Neural cell (in vitro differentiated cells): ENCODE measurements around the gene PES1. TPM values are rescaled to one million over a fixed set of nuclear protein-coding genes. Genes with fewer than 3 reads are reported as not detected.

Experiments
- H2AFZ ChIP-seq: fragments of 200-600, 300-800 bp; sonication (generic), shearing (Covaris generic); 2 replicates; pipeline ENCODE4 v1.6.0; 2014; ENCODE audit warnings: low read depth, mild to moderate bottlenecking, antibody characterized with exemption, low read length, moderate library complexity
- H3F3A ChIP-seq: fragments of 200-600 bp; shearing (Covaris generic); 2 replicates; pipeline ENCODE4 v1.6.1; 2016; ENCODE audit warnings: mild to moderate bottlenecking, moderate library complexity, mixed read lengths, antibody characterized with exemption, low read length; ENCODE audit not compliant: insufficient read depth, poor library complexity, severe bottlenecking
- H3K27ac ChIP-seq: fragments of 200-600, 300-800 bp; sonication (generic), shearing (Covaris generic); 2 replicates; pipeline ENCODE4 v1.5.1; 2014; ENCODE audit warnings: mild to moderate bottlenecking, low read length, moderate library complexity
- H3K27me3 ChIP-seq: fragments of 300-800, 200-600 bp; sonication (generic), shearing (Covaris generic); 2 replicates; pipeline ENCODE4 v1.6.0; 2014; ENCODE audit warnings: mild to moderate bottlenecking, low read depth, low read length, moderate library complexity; ENCODE audit not compliant: insufficient read depth
- H3K36me3 ChIP-seq: fragments of 300-800, 200-600 bp; sonication (generic), shearing (Covaris generic); 2 replicates; pipeline ENCODE4 v1.5.1; 2014; ENCODE audit warnings: mild to moderate bottlenecking, antibody characterized with exemption, low read length, moderate library complexity; ENCODE audit not compliant: insufficient read depth
- H3K4me2 ChIP-seq: fragments of 300-800, 200-600 bp; sonication (generic), shearing (Covaris generic); 2 replicates; pipeline ENCODE4 v1.6.0; 2014; ENCODE audit warnings: mild to moderate bottlenecking, low read length
- H3K4me3 ChIP-seq: fragments of 300-800, 200-600 bp; sonication (generic), shearing (Covaris generic); 2 replicates; pipeline ENCODE4 v1.5.1; 2014; ENCODE audit warnings: mild to moderate bottlenecking, low read length, moderate library complexity
- H3K79me2 ChIP-seq: fragments of 200-600 bp; shearing (Covaris generic); replicated peaks from 2 replicates; pipeline ENCODE4 v1.6.0; 2014; ENCODE audit warnings: mild to moderate bottlenecking, low read length, moderate library complexity; ENCODE audit not compliant: insufficient read depth
- H3K9ac ChIP-seq: fragments of 300-800, 200-600 bp; sonication (generic), shearing (Covaris generic); 2 replicates; pipeline ENCODE4 v1.6.1; 2016; ENCODE audit warnings: mild to moderate bottlenecking, low read length, mixed read lengths
- H3K9me2 ChIP-seq: fragments of 200-600 bp; shearing (Covaris generic); 2 replicates; pipeline ENCODE4 v1.6.1; 2016; ENCODE audit warnings: mild to moderate bottlenecking, low read length, mixed read lengths; ENCODE audit not compliant: insufficient read depth
- H3K9me3 ChIP-seq: fragments of 200-600, 300-800 bp; sonication (generic), shearing (Covaris generic); 2 replicates; pipeline ENCODE4 v1.6.1; 2016; ENCODE audit warnings: mild to moderate bottlenecking, mixed run types, low read length, moderate library complexity, mixed read lengths
- H4K20me1 ChIP-seq: fragments of 200-600 bp; shearing (Covaris generic); 2 replicates; pipeline ENCODE4 v1.6.1; 2016; ENCODE audit warnings: mild to moderate bottlenecking, mixed run types; ENCODE audit not compliant: insufficient read depth
- EP300 ChIP-seq: fragments of 450-650 bp; conservative IDR thresholded peaks from 2 replicates; pipeline ENCODE4 v1.6.1; 2014; ENCODE audit warnings: antibody characterized with exemption, mild to moderate bottlenecking, moderate library complexity; ENCODE audit not compliant: poor library complexity, severe bottlenecking
- EZH2 ChIP-seq: fragments of 200-600, 300-800 bp; shearing (Covaris generic), sonication (generic); IDR thresholded peaks from 2 replicates; pipeline ENCODE4 v1.6.1; 2014; ENCODE audit warnings: antibody characterized with exemption, low read length, borderline replicate concordance, mild to moderate bottlenecking; ENCODE audit not compliant: insufficient read depth, poor library complexity, severe bottlenecking
- MXI1 ChIP-seq: fragments of 450-650 bp; conservative IDR thresholded peaks from 2 replicates; pipeline ENCODE4 v1.6.1; 2014; ENCODE audit warnings: antibody characterized with exemption, mild to moderate bottlenecking; ENCODE audit not compliant: poor library complexity, severe bottlenecking
- POLR2AphosphoS5 ChIP-seq: IDR thresholded peaks from 2 replicates; pipeline ENCODE4 v1.6.1; 2012
- RAD21 ChIP-seq: fragments of 450-650 bp; conservative IDR thresholded peaks from 2 replicates; pipeline ENCODE4 v1.6.1; 2014; ENCODE audit warnings: antibody characterized with exemption, mild to moderate bottlenecking, moderate library complexity
- SMC3 ChIP-seq: fragments of 450-650 bp; conservative IDR thresholded peaks from 2 replicates; pipeline ENCODE4 v1.6.1; 2014; ENCODE audit warnings: antibody characterized with exemption, mild to moderate bottlenecking, moderate library complexity; ENCODE audit not compliant: poor library complexity
- TAF1 ChIP-seq: IDR thresholded peaks from 2 replicates; pipeline ENCODE4 v1.6.1; 2012; ENCODE audit warnings: low read depth
- polyA plus RNA-seq: library from polyadenylated mRNA; depleted of rRNA; stranded (reverse); fragments of >200 nt; gene quantifications from 2 replicates; pipeline ENCODE4 v1.2.3, GENCODE V29; 2014
- TF ChIP-seq, protein P1 (sequence below): fragments of 450-650 bp; IDR thresholded peaks from 2 replicates; pipeline ENCODE4 v1.5.1; 2014; ENCODE audit warnings: antibody characterized with exemption, mild to moderate bottlenecking, moderate library complexity; ENCODE audit not compliant: poor library complexity, severe bottlenecking
- TF ChIP-seq, protein P2 (sequence below): IDR thresholded peaks from 2 replicates; pipeline ENCODE4 v1.6.1; 2012; ENCODE audit warnings: borderline replicate concordance

The PES1 gene
- polyA plus RNA-seq, 1 donor from 2014 or later = 44.1 TPM

DNA sequence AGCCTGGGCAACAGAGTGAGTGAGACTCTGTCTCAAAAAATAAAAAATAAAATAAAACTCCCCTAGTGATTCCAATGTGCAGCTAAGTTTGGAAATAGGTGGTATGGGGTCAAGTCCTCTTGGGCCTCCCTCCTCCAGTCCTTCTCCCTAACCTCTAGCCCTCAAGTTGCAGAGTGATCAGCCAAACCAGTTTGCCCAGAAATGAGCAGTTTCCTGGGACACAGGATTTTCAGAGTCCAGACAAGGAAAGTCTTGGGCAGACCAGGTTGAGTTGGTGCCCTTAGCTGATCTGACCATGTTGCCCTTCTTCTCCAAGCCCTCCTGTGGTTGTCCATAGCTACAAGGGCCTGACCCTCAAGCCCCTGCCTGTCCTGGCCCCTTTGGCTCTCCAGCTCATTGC is 23.2 kb upstream of the PES1 start:
- Histone ChIP-seq H3K27me3 (no peaks in the 10 kb centered on the region), H3K79me2 (no peaks in the 10 kb centered on the region), H3K27ac (no peak overlapping the region), H3K9me3 (no peaks in the 10 kb centered on the region), H2AFZ (no peak overlapping the region), H3K9me2 (no peaks in the 10 kb centered on the region), H3K9ac (no peak overlapping the region), H3F3A (no peaks in the 10 kb centered on the region), H4K20me1 (no peaks in the 10 kb centered on the region), H3K4me3 (no peak overlapping the region), H3K4me2 (no peak overlapping the region), H3K36me3 (no peaks in the 10 kb centered on the region)
- TF ChIP-seq SMC3 (no peak), MXI1 (no peak), RAD21 (no peak), EZH2 (no peak), TAF1 (no peak), EP300 (no peak), POLR2AphosphoS5 (no peak)
- TF ChIP-seq, protein P1, sequence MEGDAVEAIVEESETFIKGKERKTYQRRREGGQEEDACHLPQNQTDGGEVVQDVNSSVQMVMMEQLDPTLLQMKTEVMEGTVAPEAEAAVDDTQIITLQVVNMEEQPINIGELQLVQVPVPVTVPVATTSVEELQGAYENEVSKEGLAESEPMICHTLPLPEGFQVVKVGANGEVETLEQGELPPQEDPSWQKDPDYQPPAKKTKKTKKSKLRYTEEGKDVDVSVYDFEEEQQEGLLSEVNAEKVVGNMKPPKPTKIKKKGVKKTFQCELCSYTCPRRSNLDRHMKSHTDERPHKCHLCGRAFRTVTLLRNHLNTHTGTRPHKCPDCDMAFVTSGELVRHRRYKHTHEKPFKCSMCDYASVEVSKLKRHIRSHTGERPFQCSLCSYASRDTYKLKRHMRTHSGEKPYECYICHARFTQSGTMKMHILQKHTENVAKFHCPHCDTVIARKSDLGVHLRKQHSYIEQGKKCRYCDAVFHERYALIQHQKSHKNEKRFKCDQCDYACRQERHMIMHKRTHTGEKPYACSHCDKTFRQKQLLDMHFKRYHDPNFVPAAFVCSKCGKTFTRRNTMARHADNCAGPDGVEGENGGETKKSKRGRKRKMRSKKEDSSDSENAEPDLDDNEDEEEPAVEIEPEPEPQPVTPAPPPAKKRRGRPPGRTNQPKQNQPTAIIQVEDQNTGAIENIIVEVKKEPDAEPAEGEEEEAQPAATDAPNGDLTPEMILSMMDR = no peak
- TF ChIP-seq, protein P2, sequence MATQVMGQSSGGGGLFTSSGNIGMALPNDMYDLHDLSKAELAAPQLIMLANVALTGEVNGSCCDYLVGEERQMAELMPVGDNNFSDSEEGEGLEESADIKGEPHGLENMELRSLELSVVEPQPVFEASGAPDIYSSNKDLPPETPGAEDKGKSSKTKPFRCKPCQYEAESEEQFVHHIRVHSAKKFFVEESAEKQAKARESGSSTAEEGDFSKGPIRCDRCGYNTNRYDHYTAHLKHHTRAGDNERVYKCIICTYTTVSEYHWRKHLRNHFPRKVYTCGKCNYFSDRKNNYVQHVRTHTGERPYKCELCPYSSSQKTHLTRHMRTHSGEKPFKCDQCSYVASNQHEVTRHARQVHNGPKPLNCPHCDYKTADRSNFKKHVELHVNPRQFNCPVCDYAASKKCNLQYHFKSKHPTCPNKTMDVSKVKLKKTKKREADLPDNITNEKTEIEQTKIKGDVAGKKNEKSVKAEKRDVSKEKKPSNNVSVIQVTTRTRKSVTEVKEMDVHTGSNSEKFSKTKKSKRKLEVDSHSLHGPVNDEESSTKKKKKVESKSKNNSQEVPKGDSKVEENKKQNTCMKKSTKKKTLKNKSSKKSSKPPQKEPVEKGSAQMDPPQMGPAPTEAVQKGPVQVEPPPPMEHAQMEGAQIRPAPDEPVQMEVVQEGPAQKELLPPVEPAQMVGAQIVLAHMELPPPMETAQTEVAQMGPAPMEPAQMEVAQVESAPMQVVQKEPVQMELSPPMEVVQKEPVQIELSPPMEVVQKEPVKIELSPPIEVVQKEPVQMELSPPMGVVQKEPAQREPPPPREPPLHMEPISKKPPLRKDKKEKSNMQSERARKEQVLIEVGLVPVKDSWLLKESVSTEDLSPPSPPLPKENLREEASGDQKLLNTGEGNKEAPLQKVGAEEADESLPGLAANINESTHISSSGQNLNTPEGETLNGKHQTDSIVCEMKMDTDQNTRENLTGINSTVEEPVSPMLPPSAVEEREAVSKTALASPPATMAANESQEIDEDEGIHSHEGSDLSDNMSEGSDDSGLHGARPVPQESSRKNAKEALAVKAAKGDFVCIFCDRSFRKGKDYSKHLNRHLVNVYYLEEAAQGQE = no peak

DNA sequence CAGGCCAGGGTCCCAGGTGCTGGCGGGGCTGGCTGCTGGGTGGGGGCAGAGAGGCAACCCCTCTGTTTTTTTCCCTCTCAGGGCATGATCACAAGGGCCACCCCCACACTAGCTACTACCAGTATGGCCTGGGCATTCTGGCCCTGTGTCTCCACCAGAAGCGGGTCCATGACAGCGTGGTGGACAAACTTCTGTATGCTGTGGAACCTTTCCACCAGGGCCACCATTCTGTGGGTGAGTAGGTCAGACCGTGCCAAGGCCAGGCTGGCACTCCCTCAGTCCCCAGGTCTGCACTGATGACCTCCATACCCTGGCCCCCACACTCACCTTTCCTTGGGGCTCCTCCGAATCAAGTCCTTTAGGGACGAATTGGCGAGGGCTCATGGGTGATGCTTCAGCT is 22.6 kb upstream of the PES1 start:
- H3K4me2 ChIP-seq = no peak overlapping the region
- TF ChIP-seq MXI1 (no peak), EP300 (no peak), RAD21 (no peak), EZH2 (no peak), POLR2AphosphoS5 (no peak), TAF1 (no peak)
- TF ChIP-seq, protein P1 = no peak
- TF ChIP-seq, protein P2 = no peak
- H2AFZ ChIP-seq = no peak overlapping the region
- no peaks in the 10 kb centered on the region for H3K27me3 ChIP-seq
- H3K4me3 ChIP-seq = no peak overlapping the region
- H3K9ac ChIP-seq = no peak overlapping the region
- no peaks in the 10 kb centered on the region for H3K9me2 ChIP-seq
- no peaks in the 10 kb centered on the region for H4K20me1 ChIP-seq
- H3K27ac ChIP-seq = no peak overlapping the region
- H3K79me2 ChIP-seq = no peaks in the 10 kb centered on the region
- no peaks in the 10 kb centered on the region for H3K9me3 ChIP-seq
- H3K36me3 ChIP-seq = no peaks in the 10 kb centered on the region
- no peaks in the 10 kb centered on the region for H3F3A ChIP-seq
